ENCODE data around the gene NLGN2.

GRCh38 chr17:7367083-7367482, 40.6 kb upstream of the NLGN2 start:
- no peak for TF ChIP-seq CTCF (IDR thresholded peaks at IDR 0.05)
- TF ChIP-seq POLR2AphosphoS5 (IDR thresholded peaks at IDR 0.05), result no peak
